ENCODE results near the gene DZANK1. TPM values are rescaled to one million over a fixed set of nuclear protein-coding genes. Genes with fewer than 3 reads are reported as not detected.

DZANK1 gene
- total and polyA plus RNA-seq, 11 donors: 0.46 to 2.0 (median 0.85) TPM; not detected in 1

MicroRNA genes within 50 kb of the gene (microRNA counts, 767-probe panel; counts per million panel counts)
- microRNA hsa-miR-3192: 0 to 71.6 counts per million in 2 donors

Small RNA genes lying within 50 kb of the gene (microRNA-seq; reads per million reads assigned to microRNA genes)
- 0 to 1.5 (median 0.21) reads per million in 4 donors for gene MIR3192

Other genes starting within 250 kb of the DZANK1 start
- gene ZNF133, start 178.5 kb downstream of the DZANK1 start, total RNA-seq: 1 to 10 TPM; 4.0 to 9.8 (median 6.3) TPM
- 1 to 10 TPM; 5.9 to 6.7 TPM for gene ZNF133, start 178.5 kb downstream of the DZANK1 start, polyA plus RNA-seq
- 10 to 100 TPM in 1 of 9 donors, 1 to 10 TPM in 8; 5.9 to 12.0 (median 8.0) TPM for gene POLR3F, start 360 bp upstream of the DZANK1 start, total RNA-seq
- gene POLR3F, start 360 bp upstream of the DZANK1 start, polyA plus RNA-seq: 10 to 100 TPM in 1 of 2 donors, 1 to 10 TPM in 1; 5.2 to 11.2 TPM
- 1 to 10 TPM; 4.6 to 9.1 (median 6.2) TPM for gene RBBP9, start 30.2 kb upstream of the DZANK1 start, total RNA-seq
- 1 to 10 TPM; 2.1 to 5.2 TPM for gene RBBP9, start 30.2 kb upstream of the DZANK1 start, polyA plus RNA-seq
- gene SEC23B, start 40.9 kb upstream of the DZANK1 start, total RNA-seq: 10 to 100 TPM in 7 of 9 donors, 1 to 10 TPM in 2; 8.5 to 29.2 (median 11.9) TPM
- 10 to 100 TPM in 1 of 2 donors, 1 to 10 TPM in 1; 1.8 to 17.0 TPM for gene SEC23B, start 40.9 kb upstream of the DZANK1 start, polyA plus RNA-seq
- 100 to 1,000 TPM in 6 of 9 donors, 10 to 100 TPM in 3; 80.1 to 224 (median 103) TPM for gene SMIM26, start 100.4 kb upstream of the DZANK1 start, total RNA-seq
- 100 to 1,000 TPM; 190 to 274 TPM for gene SMIM26, start 100.4 kb upstream of the DZANK1 start, polyA plus RNA-seq
- gene DTD1, start 121.0 kb upstream of the DZANK1 start, total RNA-seq: 10 to 100 TPM; 12.1 to 20.8 (median 15.6) TPM
- 10 to 100 TPM in 1 of 2 donors, 1 to 10 TPM in 1; 8.0 to 30.3 TPM for gene DTD1, start 121.0 kb upstream of the DZANK1 start, polyA plus RNA-seq